Amniotic stem cell (primary cell): Measurements from ENCODE around the gene AGAP1.
"Not testable (repeated sequence)": the region's sequence is repeated elsewhere in the genome, so short reads cannot be mapped to it uniquely, and the experiment has no call there.

Experiments
- DNase-seq: peaks from one replicate; lab custom pipeline; 2025; lab: John Stamatoyannopoulos, UW

Gene AGAP1

DNA sequence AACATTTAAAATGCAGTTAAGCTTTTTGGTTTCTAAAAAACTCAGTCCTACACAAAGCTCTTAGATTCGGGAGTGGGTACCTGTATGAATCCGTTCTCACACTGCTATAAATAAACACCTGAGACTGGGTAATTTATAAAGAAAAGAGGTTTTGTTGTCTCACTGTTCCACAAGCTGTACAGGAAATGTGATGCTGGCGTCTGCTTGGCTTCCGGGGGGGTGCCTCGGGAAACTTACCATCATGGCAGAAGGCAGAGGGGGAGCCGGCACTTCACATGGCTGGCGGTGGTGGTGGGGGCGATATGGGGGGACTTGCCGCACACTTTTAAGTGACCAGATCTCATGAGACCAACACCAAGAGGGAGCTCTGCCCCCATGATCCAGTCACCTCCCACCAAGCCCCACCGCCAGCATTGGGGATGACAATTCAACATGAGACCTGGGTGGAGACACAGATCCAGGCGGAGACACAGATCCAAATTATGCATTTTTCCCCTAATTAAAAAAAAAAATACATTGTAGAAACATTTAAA is 451.8 kb downstream of the AGAP1 start:
- no peak for DNase-seq

- no peak for DNase-seq
These were observed 452.7 kb downstream of the AGAP1 start for GRCh38 chr2:235946590-235946989.

DNA sequence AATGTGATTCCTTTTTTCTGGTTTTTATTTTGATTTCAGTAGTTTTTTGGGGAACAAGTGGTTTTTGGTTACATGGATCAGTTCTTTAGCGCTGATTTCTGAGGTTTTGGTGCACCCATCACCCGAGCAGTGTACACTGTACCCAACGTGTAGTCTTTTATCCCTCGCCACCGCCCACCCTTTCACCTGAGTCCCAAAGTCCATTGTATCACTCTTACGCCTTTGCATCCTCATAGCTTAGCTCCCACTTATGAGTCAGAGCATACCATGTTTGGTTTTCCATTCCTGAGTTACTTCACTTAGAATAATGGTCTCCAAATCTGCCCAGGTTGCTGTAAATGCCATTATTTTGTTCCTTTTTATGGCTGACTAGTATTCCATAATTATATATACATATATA is 453.2 kb downstream of the AGAP1 start:
- DNase-seq, result not testable (repeated sequence)

DNA sequence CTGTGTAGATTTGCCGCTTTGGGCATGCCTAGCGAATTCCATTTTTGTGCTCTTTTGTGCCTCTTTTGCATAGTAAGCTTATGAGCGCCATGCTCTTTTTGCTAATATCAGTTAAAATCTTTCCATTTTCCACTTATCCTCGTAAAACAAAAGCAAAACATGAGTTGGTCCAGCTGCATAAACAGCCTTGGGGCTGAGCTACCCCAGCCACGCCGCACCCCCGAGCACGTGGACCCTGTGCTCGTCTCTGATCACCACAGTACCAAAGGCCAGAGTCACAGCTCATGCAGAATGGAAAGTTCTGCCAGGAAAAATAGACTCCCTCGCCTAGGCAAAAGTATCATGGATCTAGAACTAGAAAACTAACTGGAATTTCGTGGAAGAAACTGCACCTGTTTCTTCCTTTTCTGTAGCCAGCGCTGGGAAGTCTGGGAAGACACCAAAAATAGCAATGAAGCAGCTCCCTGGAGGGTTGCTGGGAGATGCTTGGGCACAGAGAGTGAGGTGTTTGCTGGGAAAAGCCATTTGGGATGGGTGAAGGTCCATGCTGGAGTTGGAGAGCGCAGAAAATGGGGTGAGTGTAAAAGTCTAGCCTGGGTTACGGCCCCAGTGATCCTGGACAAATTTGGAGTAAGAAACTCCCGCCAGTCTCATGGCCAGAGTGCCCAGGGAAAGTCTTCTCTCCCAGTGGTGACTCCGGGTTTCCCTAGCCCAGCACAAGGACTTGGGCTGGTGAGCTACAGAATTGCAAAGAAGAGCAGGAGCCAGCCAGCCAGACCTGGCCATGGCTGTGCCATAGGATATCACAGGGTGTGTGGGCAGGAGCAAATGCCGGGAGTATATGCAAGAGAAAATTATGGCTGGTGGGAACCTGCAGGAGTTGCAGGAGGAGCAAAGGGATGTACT is 456.0 kb downstream of the AGAP1 start:
- no peak for DNase-seq

DNA sequence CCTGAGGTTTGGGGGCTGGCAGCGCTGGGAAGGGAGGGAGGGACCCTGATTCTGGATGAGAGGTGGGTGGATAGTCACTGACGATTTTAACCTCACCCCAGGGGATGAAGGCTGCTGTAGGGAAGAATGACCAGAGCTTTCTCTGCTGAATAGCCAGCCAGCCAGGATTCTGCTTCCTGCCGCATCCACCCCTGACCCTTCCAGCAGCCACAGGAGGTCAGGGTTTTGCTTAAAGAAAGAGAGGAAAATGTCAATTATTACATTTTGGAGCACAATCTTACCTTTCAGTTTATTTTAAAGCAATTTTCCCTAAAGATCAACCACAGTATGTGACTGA is 456.6 kb downstream of the AGAP1 start:
- DNase-seq, result no peak

GRCh38 chr2:235951493-235951892 is 457.6 kb downstream of the AGAP1 start:
- DNase-seq, result no peak

DNA sequence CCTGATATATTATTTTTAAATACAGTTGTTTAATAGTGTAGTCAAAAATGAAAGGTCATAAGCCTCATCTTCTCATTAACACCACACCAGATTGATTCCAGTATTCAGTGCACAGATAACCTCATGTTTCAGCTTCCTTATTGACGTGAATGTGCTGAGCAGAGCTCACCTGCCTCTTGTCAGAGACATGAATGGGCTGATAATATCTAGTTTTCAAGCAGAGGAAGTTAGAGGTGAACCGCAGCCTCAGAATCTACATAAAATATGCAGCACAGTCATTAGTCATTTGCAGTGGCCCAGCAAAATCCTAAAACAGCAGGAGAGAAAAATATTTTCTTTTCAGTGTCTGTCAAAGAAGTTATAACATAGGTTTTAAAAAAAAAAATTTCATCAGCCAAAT is 458.1 kb downstream of the AGAP1 start:
- no peak for DNase-seq

DNA sequence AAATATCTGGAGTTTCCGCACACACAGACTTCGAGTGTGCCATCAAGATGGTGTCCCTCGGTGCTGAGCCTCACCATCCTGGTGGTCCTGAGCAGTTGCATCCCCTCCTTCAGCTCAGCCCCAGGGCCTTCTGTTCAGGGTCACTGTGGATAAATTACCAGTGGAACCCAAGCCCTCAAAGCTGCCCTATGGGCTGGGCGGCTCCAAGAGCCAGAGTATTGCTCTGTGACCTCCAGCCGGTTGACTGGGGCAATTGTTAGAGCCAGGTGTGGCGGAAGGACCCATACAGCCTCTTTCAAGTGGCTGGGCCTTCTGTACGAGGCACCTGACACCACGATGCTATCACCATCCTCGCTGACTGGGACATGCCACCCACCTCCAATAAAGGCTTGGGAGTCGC is 458.9 kb downstream of the AGAP1 start:
- DNase-seq, result no peak

- no peak for DNase-seq
These were observed 460.4 kb downstream of the AGAP1 start for GRCh38 chr2:235954281-235954680.

- no peak for DNase-seq
These were observed 461.1 kb downstream of the AGAP1 start for GRCh38 chr2:235954888-235955480.

- no peak for DNase-seq
These were observed 461.8 kb downstream of the AGAP1 start for GRCh38 chr2:235955664-235956063.

DNA sequence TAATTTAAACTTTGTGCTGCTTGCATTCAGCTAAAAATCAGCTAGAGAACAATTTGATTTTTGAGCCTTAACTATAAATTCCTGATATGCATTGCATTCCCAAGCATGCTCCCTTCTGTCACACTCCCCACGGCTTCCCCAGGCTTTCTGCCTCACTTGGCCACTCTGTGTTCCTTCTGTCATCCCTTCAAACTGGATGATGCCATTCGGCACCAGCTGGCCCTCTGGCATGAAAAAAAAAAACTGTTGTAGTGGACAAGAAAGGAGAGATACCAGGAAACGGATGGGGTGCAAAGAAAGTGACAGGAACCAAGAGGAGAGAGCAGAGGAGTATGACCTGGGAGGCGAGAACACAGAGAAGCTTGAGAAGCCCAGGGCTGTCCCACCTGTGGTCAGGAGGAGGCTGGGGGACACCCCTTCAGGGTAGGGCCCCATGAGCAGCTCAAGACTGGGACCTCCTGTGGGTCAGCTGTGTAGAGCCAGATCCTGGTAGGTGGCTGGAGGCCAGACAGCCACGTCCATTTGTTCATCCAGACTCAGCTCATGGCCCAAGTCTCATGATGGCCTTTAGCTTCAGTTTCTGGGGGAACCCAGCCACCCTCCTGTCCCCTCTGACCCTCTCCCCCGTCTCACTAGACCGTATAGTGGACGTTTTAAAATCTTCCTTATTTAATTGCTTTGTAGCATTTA is 462.6 kb downstream of the AGAP1 start:
- DNase-seq, result no peak

DNA sequence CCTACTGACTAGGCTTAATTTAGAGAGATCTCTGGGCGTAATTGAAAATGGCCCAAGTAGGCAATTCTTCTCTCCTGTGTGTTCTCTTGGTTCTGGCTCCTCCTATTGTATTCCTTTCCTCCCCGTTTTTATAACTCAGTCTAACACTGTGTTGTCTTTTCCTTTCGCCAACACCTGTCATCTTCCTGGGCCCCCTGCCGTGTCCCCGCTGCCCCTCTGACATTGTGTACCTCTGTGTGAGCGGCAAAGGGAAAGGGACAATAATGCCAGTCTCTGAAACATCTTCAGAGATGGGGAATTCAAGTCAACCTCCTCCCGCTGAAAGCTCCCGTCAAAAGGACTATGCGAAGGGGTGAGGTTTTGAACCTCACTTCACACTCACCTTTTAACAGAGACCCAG is 463.4 kb downstream of the AGAP1 start:
- DNase-seq, result no peak

DNA sequence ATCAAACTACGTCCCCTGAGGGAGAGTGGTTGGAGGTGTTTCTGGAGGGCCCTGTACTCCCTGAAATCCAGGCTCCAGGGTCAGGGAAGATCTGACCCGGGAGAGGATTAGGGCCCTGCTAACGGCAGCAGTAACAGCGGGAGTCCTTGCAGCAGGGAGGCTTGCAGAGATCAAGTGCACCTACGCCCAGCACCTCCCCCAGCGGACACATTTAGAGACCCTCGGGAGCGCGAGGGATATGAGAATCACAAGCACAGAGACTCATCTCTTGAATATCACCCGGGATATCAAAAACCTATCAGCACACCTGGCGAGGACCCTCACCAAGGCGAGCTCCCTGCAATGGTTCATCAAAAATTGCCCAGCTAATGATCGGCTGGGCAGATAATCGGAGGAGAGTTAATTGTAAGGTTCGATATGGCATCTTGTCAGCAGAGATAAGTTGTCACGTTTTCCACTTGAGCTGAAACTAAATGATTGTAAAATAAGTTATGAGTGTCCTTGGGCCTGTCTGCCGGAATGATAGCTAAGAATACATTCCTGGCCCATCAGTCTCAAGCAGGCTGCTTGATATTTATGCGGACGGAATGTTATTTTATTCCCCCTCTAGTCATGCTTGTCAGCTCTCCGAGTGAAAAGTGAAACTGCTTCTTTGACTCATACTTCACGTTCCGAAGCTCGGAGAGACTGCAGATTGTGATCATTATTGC is 464.5 kb downstream of the AGAP1 start:
- no peak for DNase-seq

- DNase-seq, result no peak
These were observed 465.1 kb downstream of the AGAP1 start for GRCh38 chr2:235958931-235959410.

DNA sequence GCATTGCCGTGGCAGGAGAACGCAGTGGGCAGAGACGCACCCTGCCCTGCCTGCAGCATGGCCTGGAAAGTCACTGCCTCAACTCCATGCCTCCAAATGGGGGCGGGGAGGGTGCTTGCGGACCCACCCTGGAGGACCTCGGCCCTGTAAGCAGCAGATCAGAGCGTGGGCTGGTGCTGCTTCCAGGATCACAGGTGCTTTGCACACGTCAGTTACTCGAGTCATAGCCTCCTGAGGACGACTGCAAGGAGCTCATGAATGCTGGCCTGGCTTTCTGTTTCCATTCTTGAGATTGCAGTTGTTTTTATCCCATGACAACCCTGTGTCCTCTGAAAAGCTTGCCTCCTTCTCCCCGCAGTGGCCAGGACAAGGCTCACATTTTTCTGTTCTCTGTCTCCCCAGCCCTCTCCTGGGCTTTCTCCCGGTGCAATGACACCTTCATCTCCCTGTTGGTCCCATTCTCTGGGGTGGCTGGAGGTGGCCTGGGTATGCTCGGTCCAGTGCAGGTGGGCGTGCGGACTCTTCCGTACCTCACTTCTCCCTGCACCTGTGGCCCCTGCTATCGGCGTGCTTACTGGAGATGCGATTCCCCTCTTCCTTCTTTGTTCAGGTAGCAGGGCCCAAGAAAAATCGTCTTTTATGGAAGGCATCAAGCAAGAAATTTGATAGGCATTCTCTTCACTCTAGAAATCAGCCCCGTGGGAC is 466.3 kb downstream of the AGAP1 start:
- DNase-seq, result no peak

- DNase-seq, result no peak
These were observed 467.1 kb downstream of the AGAP1 start for GRCh38 chr2:235960716-235961640.

GRCh38 chr2:235961711-235962110 is 467.9 kb downstream of the AGAP1 start:
- DNase-seq, result no peak

- DNase-seq, result no peak
These were observed 470.2 kb downstream of the AGAP1 start for GRCh38 chr2:235963853-235964577.
